IMR-90 (cell line): Measurements from ENCODE around the gene GSTA1.

Experiments used
- BHLHE40 ChIP-seq: fragments of 150-350 bp; IDR thresholded peaks from 2 replicates; pipeline ENCODE4 v1.6.1; 2016; ENCODE audit warnings: mild to moderate bottlenecking, low read depth, low read length
- CEBPB ChIP-seq: IDR thresholded peaks from 2 replicates; pipeline ENCODE4 v1.6.1; 2012; ENCODE audit warnings: low read depth, low read length, improper control_type of control experiment
- CTCF ChIP-seq: conservative IDR thresholded peaks from 2 replicates; pipeline ENCODE4 v1.5.1; 2012; ENCODE audit warnings: mild to moderate bottlenecking, low read depth, low read length, improper control_type of control experiment
- ELK1 ChIP-seq: fragments of 150-350 bp; IDR thresholded peaks from 2 replicates; pipeline ENCODE4 v1.6.1; 2016; ENCODE audit warnings: low read depth, mild to moderate bottlenecking, low read length, moderate library complexity, borderline replicate concordance
- MXI1 ChIP-seq: IDR thresholded peaks from 2 replicates; pipeline ENCODE4 v1.6.1; 2012; ENCODE audit warnings: low read depth, mild to moderate bottlenecking, low read length, moderate library complexity, borderline replicate concordance
- NFE2L2 ChIP-seq: fragments of 150-350 bp; IDR thresholded peaks from 2 replicates; pipeline ENCODE4 v1.6.1; 2016; ENCODE audit warnings: low read depth, mild to moderate bottlenecking, low read length
- POLR2A ChIP-seq: IDR thresholded peaks from 2 replicates; pipeline ENCODE4 v1.6.1; 2012; ENCODE audit warnings: mild to moderate bottlenecking, low read depth, low read length
- RFX5 ChIP-seq: IDR thresholded peaks from 2 replicates; pipeline ENCODE4 v1.8.0; 2012; ENCODE audit warnings: low read depth, mild to moderate bottlenecking, low read length, moderate library complexity
- SMC3 ChIP-seq: fragments of 150-350 bp; IDR thresholded peaks from 2 replicates; pipeline ENCODE4 v1.6.1; 2016; ENCODE audit warnings: low read depth, mild to moderate bottlenecking, antibody characterized with exemption, low read length, moderate library complexity
- USF2 ChIP-seq: fragments of 150-350 bp; IDR thresholded peaks from 2 replicates; pipeline ENCODE4 v1.6.1; 2017; ENCODE audit warnings: mild to moderate bottlenecking, antibody characterized with exemption, low read length, low read depth

- TF ChIP-seq CTCF (no peak), NFE2L2 (no peak), RFX5 (no peak), SMC3 (no peak), MXI1 (no peak), POLR2A (no peak), CEBPB (no peak), BHLHE40 (no peak), ELK1 (no peak), USF2 (no peak)
Measured at GRCh38 chr6:52821842-52822241, 18.2 kb upstream of the GSTA1 start.
